GM23338 (cell line): ENCODE measurements around the gene HS1BP3. TPM values are rescaled to one million over a fixed set of nuclear protein-coding genes. Genes with fewer than 3 reads are reported as not detected.

ENCODE experiments used
- ATAC-seq: fragments of 200-7000 bp; cut with Tn5 transposase; 3 replicates; pipeline ENCODE4 v1.9.1; 2020
- DNase-seq: peaks from one replicate; pipeline ENCODE4 v3.0.0-alpha.2; 2015; ENCODE audit warnings: low spot score
- H2AFZ ChIP-seq: fragments of 200-600 bp; sonication (generic); 2 replicates; pipeline ENCODE4 v1.8.0; 2016; ENCODE audit warnings: antibody characterized with exemption, mild to moderate bottlenecking, moderate library complexity
- H3F3A ChIP-seq: fragments of 200-600 bp; sonication (generic); replicated peaks from 2 replicates; pipeline ENCODE4 v1.8.0; 2017; ENCODE audit warnings: antibody characterized with exemption, mixed run types, low read depth
- H3K27ac ChIP-seq: fragments of 200-600 bp; sonication (generic); 2 replicates; pipeline ENCODE4 v1.6.1; 2016; ENCODE audit warnings: low read depth
- H3K27me3 ChIP-seq: fragments of 200-600 bp; sonication (generic); 2 replicates; pipeline ENCODE4 v1.8.0; 2016; ENCODE audit warnings: mild to moderate bottlenecking, mixed run types, moderate library complexity; ENCODE audit not compliant: insufficient read depth
- H3K36me3 ChIP-seq: fragments of 200-600 bp; sonication (generic); 2 replicates; pipeline ENCODE4 v1.8.0; 2016; ENCODE audit warnings: mild to moderate bottlenecking; ENCODE audit not compliant: insufficient read depth
- H3K4me1 ChIP-seq: fragments of 200-600 bp; sonication (generic); 2 replicates; pipeline ENCODE4 v1.8.0; 2016; ENCODE audit warnings: mild to moderate bottlenecking, moderate library complexity; ENCODE audit not compliant: insufficient read depth
- H3K4me2 ChIP-seq: fragments of 200-600 bp; sonication (generic); 2 replicates; pipeline ENCODE4 v1.7.1; 2017; ENCODE audit warnings: mixed run types
- H3K4me3 ChIP-seq: fragments of 200-600 bp; sonication (generic); 2 replicates; pipeline ENCODE4 v1.6.1; 2016; ENCODE audit warnings: mixed run types
- H3K79me2 ChIP-seq: fragments of 200-600 bp; sonication (generic); replicated peaks from 2 replicates; pipeline ENCODE4 v1.8.0; 2017; ENCODE audit warnings: mild to moderate bottlenecking; ENCODE audit not compliant: insufficient read depth
- H3K9me2 ChIP-seq: fragments of 200-600 bp; sonication (generic); 2 replicates; pipeline ENCODE4 v1.8.0; 2017; ENCODE audit not compliant: insufficient read depth
- H4K20me1 ChIP-seq: fragments of 200-600 bp; sonication (generic); replicated peaks from 2 replicates; pipeline ENCODE4 v1.8.0; 2017; ENCODE audit warnings: mild to moderate bottlenecking; ENCODE audit not compliant: insufficient read depth
- H3K27ac Mint-ChIP-seq: 2 replicates; pipeline ENCODE4 v1.8.0; 2020; ENCODE audit warnings: inconsistent platforms, mild to moderate bottlenecking, moderate library complexity, mixed read lengths
- H3K27me3 Mint-ChIP-seq: 3 replicates; pipeline ENCODE4 v1.8.0; 2022; ENCODE audit warnings: low read depth, mild to moderate bottlenecking, moderate library complexity, mixed read lengths, inconsistent platforms; ENCODE audit not compliant: insufficient read depth, poor library complexity
- H3K36me3 Mint-ChIP-seq: 3 replicates; pipeline ENCODE4 v1.8.0; 2021; ENCODE audit warnings: low read depth, mild to moderate bottlenecking, inconsistent platforms, moderate library complexity, mixed read lengths
- H3K4me1 Mint-ChIP-seq: 3 replicates; pipeline ENCODE4 v1.8.0; 2020; ENCODE audit warnings: mild to moderate bottlenecking, inconsistent platforms, mixed read lengths
- H3K4me3 Mint-ChIP-seq: 3 replicates; pipeline ENCODE4 v1.8.0; 2021; ENCODE audit warnings: moderate library complexity, mild to moderate bottlenecking, inconsistent platforms, mixed read lengths
- H3K9me3 Mint-ChIP-seq: 3 replicates; pipeline ENCODE4 v1.8.0; 2020; ENCODE audit warnings: moderate library complexity, mild to moderate bottlenecking, inconsistent platforms, mixed read lengths
- CREB1 ChIP-seq: fragments of 250-450 bp; sonication (Bioruptor Pico); IDR thresholded peaks from 2 replicates; pipeline ENCODE4 v1.5.0; 2020; ENCODE audit warnings: low read depth, mild to moderate bottlenecking, moderate library complexity
- CTCF ChIP-seq, 2 experiments: fragments of 200-600 bp in 1 of 2; sonication (generic) in 1 of 2; conservative IDR thresholded peaks; 2 replicates each; pipeline versions ENCODE4 v1.5.1 to v1.6.1; 2016 to 2017; ENCODE audit warnings: antibody characterized with exemption in 2 of 2, low read depth in 2 of 2, mild to moderate bottlenecking in 2 of 2, moderate library complexity in 1 of 2
- ETS1 ChIP-seq: IDR thresholded peaks from 2 replicates; pipeline ENCODE4 v1.6.1; 2016; ENCODE audit warnings: antibody characterized with exemption
- EZH2 ChIP-seq: fragments of 200-600 bp; sonication (generic); IDR thresholded peaks from one replicate; pipeline ENCODE4 v1.8.0; 2017; ENCODE audit warnings: antibody characterized with exemption, mild to moderate bottlenecking, low read depth; ENCODE audit not compliant: unreplicated experiment
- EZH2phosphoT487 ChIP-seq: fragments of 200-600 bp; sonication (generic); IDR thresholded peaks from one replicate; pipeline ENCODE4 v1.8.1; 2018; ENCODE audit warnings: antibody characterized with exemption; ENCODE audit not compliant: unreplicated experiment
- JUNB ChIP-seq: IDR thresholded peaks from one replicate; pipeline ENCODE4 v1.6.1; 2016; ENCODE audit warnings: antibody characterized with exemption; ENCODE audit not compliant: unreplicated experiment
- NANOG ChIP-seq: IDR thresholded peaks from 2 replicates; pipeline ENCODE4 v1.6.1; 2016; ENCODE audit warnings: antibody characterized with exemption, borderline replicate concordance
- POLR2AphosphoS5 ChIP-seq: IDR thresholded peaks from 2 replicates; pipeline ENCODE4 v1.6.1; 2016; ENCODE audit warnings: antibody characterized with exemption, low read depth
- REST ChIP-seq: IDR thresholded peaks from one replicate; pipeline ENCODE4 v1.6.1; 2018; ENCODE audit warnings: antibody characterized with exemption; ENCODE audit not compliant: unreplicated experiment
- STAT1 ChIP-seq: IDR thresholded peaks from one replicate; pipeline ENCODE4 v1.6.1; 2016; ENCODE audit warnings: antibody characterized with exemption; ENCODE audit not compliant: unreplicated experiment
- ZNF114 ChIP-seq: fragments of 250-450 bp; sonication (Bioruptor Pico); IDR thresholded peaks from 2 replicates; pipeline ENCODE4 v1.5.0; 2020; ENCODE audit warnings: mild to moderate bottlenecking, moderate library complexity
- ZNF331 ChIP-seq: fragments of 250-450 bp; sonication (Bioruptor Pico); IDR thresholded peaks from 2 replicates; pipeline ENCODE4 v1.5.0; 2020; ENCODE audit warnings: low read depth, mild to moderate bottlenecking, moderate library complexity
- ZNF462 ChIP-seq: fragments of 250-450 bp; sonication (Bioruptor Pico); IDR thresholded peaks from 2 replicates; pipeline ENCODE4 v1.5.0; 2020; ENCODE audit warnings: mild to moderate bottlenecking, moderate library complexity
- polyA plus RNA-seq: library from polyadenylated mRNA; unstranded; fragments of >200 nt; fragmentation: Nextera tagmentation; extraction: Ambion mirVana; gene quantifications from 2 replicates; pipeline ENCODE4 v1.2.1, GENCODE V29; 2016
- total RNA-seq: library from RNA; depleted of rRNA; stranded (reverse); fragments of >200 nt; shearing (Covaris generic); gene quantifications from 2 replicates; pipeline ENCODE4 v1.2.3, GENCODE V29; 2014

Gene HS1BP3
- total and polyA plus RNA-seq, 2 experiments from 2014 or later = 7.2 to 15.0 TPM

GRCh38 chr2:20574930-20575329 lies 76.0 kb downstream of the HS1BP3 start:
- H3K4me2 ChIP-seq = no peak overlapping the region
- H3K36me3 Mint-ChIP-seq = no peaks in the 10 kb centered on the region
- H3K36me3 ChIP-seq = no peaks in the 10 kb centered on the region
- ATAC-seq = no peak
- no peaks in the 10 kb centered on the region for H3K27me3 ChIP-seq
- no peaks in the 10 kb centered on the region for H3K4me1 ChIP-seq
- peaks cover 5% of the 10 kb centered on the region; the same call in 2 of the 3 replicates for H3K4me1 Mint-ChIP-seq
- no peaks in the 10 kb centered on the region; the same call in 1 of the 2 replicates for H3K9me2 ChIP-seq
- H3K27ac Mint-ChIP-seq = no peak overlapping the region
- H3K27me3 Mint-ChIP-seq = peaks cover 19% of the 10 kb centered on the region
- H3K27ac ChIP-seq = no peak overlapping the region
- no peak for DNase-seq
- no peak for TF ChIP-seq ZNF331
- no peak for TF ChIP-seq CREB1 (CRISPR knock-in tag)
- TF ChIP-seq ZNF114 (CRISPR knock-in tag) = no peak
- TF ChIP-seq REST = no peak
- no peak for TF ChIP-seq POLR2AphosphoS5
- TF ChIP-seq EZH2 = no peak
- TF ChIP-seq STAT1 = no peak
- no peak for TF ChIP-seq EZH2phosphoT487
- no peak for TF ChIP-seq JUNB
- TF ChIP-seq ETS1 = no peak
- no peak for TF ChIP-seq ZNF462 (CRISPR knock-in tag)
- no peak for TF ChIP-seq CTCF (conservative IDR thresholded peaks at IDR 0.05; ENCODE audit: low read depth in 2 of 2)
- TF ChIP-seq NANOG = no peak
- H4K20me1 ChIP-seq = no peaks in the 10 kb centered on the region
- no peak overlapping the region for H2AFZ ChIP-seq
- no peaks in the 10 kb centered on the region for H3K79me2 ChIP-seq
- H3K9me3 Mint-ChIP-seq = no peaks in the 10 kb centered on the region
- no peak overlapping the region for H3K4me3 ChIP-seq
- H3K4me3 Mint-ChIP-seq = no peak overlapping the region
- H3F3A ChIP-seq = no peaks in the 10 kb centered on the region
